DOHH2 (cell line): ENCODE data around the gene EIF3B.

Experiments used
- H3F3A ChIP-seq: fragments of 200-600 bp; sonication (generic), shearing (Covaris generic); 2 replicates; pipeline ENCODE4 v1.6.0; 2016; ENCODE audit warnings: antibody characterized with exemption, mild to moderate bottlenecking; ENCODE audit not compliant: control insufficient read depth, insufficient read depth
- H3K27ac ChIP-seq: fragments of 200-600 bp; sonication (generic); 2 replicates; pipeline ENCODE4 v1.5.1; 2014; ENCODE audit warnings: low read depth, mild to moderate bottlenecking, low read length, moderate library complexity
- H3K27me3 ChIP-seq: fragments of 200-600 bp; sonication (generic); 2 replicates; pipeline ENCODE4 v1.6.1; 2014; ENCODE audit warnings: mild to moderate bottlenecking, low read length, mixed read lengths; ENCODE audit not compliant: control insufficient read depth
- H3K36me3 ChIP-seq: fragments of 200-600 bp; sonication (generic); 2 replicates; pipeline ENCODE4 v1.6.1; 2014; ENCODE audit warnings: mild to moderate bottlenecking, low read length, moderate library complexity, mixed read lengths; ENCODE audit not compliant: control insufficient read depth
- H3K4me1 ChIP-seq: fragments of 200-600 bp; sonication (generic); 2 replicates; pipeline ENCODE4 v1.6.1; 2014; ENCODE audit warnings: mild to moderate bottlenecking, low read length, mixed read lengths; ENCODE audit not compliant: control insufficient read depth
- H3K4me2 ChIP-seq: fragments of 200-600 bp; sonication (generic); 2 replicates; pipeline ENCODE4 v1.6.0; 2014; ENCODE audit warnings: mild to moderate bottlenecking, low read length, moderate library complexity
- H3K4me3 ChIP-seq: fragments of 200-600 bp; sonication (generic); 2 replicates; pipeline ENCODE4 v1.5.1; 2014; ENCODE audit warnings: mild to moderate bottlenecking, low read length, mixed read lengths
- H3K79me2 ChIP-seq: fragments of 200-600 bp; sonication (generic); 2 replicates; pipeline ENCODE4 v1.6.1; 2014; ENCODE audit warnings: mild to moderate bottlenecking, low read length, mixed read lengths; ENCODE audit not compliant: control insufficient read depth
- H3K9me2 ChIP-seq: fragments of 200-600 bp; sonication (generic); replicated peaks from 2 replicates; pipeline ENCODE4 v1.6.1; 2014; ENCODE audit warnings: mild to moderate bottlenecking, low read length, mixed read lengths; ENCODE audit not compliant: control insufficient read depth
- H3K9me3 ChIP-seq: fragments of 200-600 bp; sonication (generic); 2 replicates; pipeline ENCODE4 v1.6.1; 2014; ENCODE audit warnings: antibody characterized with exemption, low read length, mixed read lengths; ENCODE audit not compliant: control insufficient read depth, insufficient read depth
- H4K20me1 ChIP-seq: fragments of 200-600 bp; sonication (generic); 2 replicates; pipeline ENCODE4 v1.6.0; 2014; ENCODE audit warnings: low read depth, mild to moderate bottlenecking, antibody characterized with exemption, low read length, moderate library complexity; ENCODE audit not compliant: control insufficient read depth, insufficient read depth
- CTCF ChIP-seq: fragments of 200-600 bp; sonication (generic); IDR thresholded peaks from one replicate; pipeline ENCODE4 v1.5.1; 2014; ENCODE audit warnings: antibody characterized with exemption, mild to moderate bottlenecking, low read depth, low read length; ENCODE audit not compliant: poor library complexity, severe bottlenecking
- EZH2phosphoT487 ChIP-seq: fragments of 200-600 bp; sonication (generic); IDR thresholded peaks from 2 replicates; pipeline ENCODE4 v1.6.1; 2017; ENCODE audit warnings: borderline replicate concordance, mild to moderate bottlenecking, antibody characterized with exemption, low read length, moderate library complexity, mixed read lengths

Gene EIF3B

GRCh38 chr7:2354939-2355704 lies 495 bp downstream of the EIF3B start:
- Histone ChIP-seq H3K9me2 (no peaks in the 10 kb centered on the region), H3K27ac (peak overlapping the region; percentile 35), H3K9me3 (no peaks in the 10 kb centered on the region), H3K4me2 (peak overlapping the region; percentile 61), H3K4me1 (peaks cover 34% of the 10 kb centered on the region), H3K79me2 (peaks cover 70% of the 10 kb centered on the region), H4K20me1 (peaks cover 43% of the 10 kb centered on the region), H3F3A (peaks cover 4% of the 10 kb centered on the region; the same call in 1 of the 2 replicates), H3K36me3 (peaks cover 51% of the 10 kb centered on the region), H3K27me3 (no peaks in the 10 kb centered on the region), H3K4me3 (peak overlapping the region; percentile 75)
- TF ChIP-seq CTCF (no peak), EZH2phosphoT487 (no peak)

- Histone ChIP-seq H3K9me3 (no peaks in the 10 kb centered on the region), H4K20me1 (peaks cover 43% of the 10 kb centered on the region)
These were observed 1.0 kb downstream of the EIF3B start for GRCh38 chr7:2355705-2356008.

GRCh38 chr7:2357165-2357564 lies 2.5 kb downstream of the EIF3B start:
- Histone ChIP-seq H3K9me3 (no peaks in the 10 kb centered on the region), H3K9me2 (no peaks in the 10 kb centered on the region), H3K27me3 (no peaks in the 10 kb centered on the region), H4K20me1 (peaks cover 43% of the 10 kb centered on the region), H3K36me3 (peaks cover 67% of the 10 kb centered on the region), H3K4me2 (peak overlapping the region; percentile 61), H3K79me2 (peaks cover 87% of the 10 kb centered on the region), H3F3A (peaks cover 4% of the 10 kb centered on the region; the same call in 1 of the 2 replicates), H3K4me1 (peaks cover 34% of the 10 kb centered on the region), H3K27ac (no peak overlapping the region), H3K4me3 (peak overlapping the region; percentile 75)
- no peak for TF ChIP-seq CTCF
- TF ChIP-seq EZH2phosphoT487 = no peak

More at GRCh38 chr7:2355705-2356008, 1.0 kb downstream of the EIF3B start:
- peaks cover 34% of the 10 kb centered on the region for H3K4me1 ChIP-seq
- TF ChIP-seq EZH2phosphoT487 (no peak), CTCF (no peak)
- H3F3A ChIP-seq = peaks cover 4% of the 10 kb centered on the region; the same call in 1 of the 2 replicates
- peak overlapping the region; percentile 35 for H3K27ac ChIP-seq
- peaks cover 75% of the 10 kb centered on the region for H3K79me2 ChIP-seq
- H3K4me2 ChIP-seq = peak overlapping the region; percentile 61
- peaks cover 57% of the 10 kb centered on the region for H3K36me3 ChIP-seq
- H3K27me3 ChIP-seq = no peaks in the 10 kb centered on the region
- H3K9me2 ChIP-seq = no peaks in the 10 kb centered on the region
- H3K4me3 ChIP-seq = peak overlapping the region; percentile 75
